Keratinocyte (primary cell): ENCODE measurements around the gene AKAP13. TPM values are rescaled to one million over a fixed set of nuclear protein-coding genes. Genes with fewer than 3 reads are reported as not detected.

Experiments
- DNase-seq: peaks from one replicate; pipeline ENCODE4 v3.0.0-alpha.2; 2011; ENCODE audit warnings: low read depth, missing footprints, low spot score
- FAIRE-seq: peaks from 2 replicates; lab custom pipeline; 2011; peaks lifted over from hg19 to GRCh38; lab: Jason Lieb, UNC
- H2AFZ ChIP-seq: 2 replicates; pipeline ENCODE4 v1.6.0; 2012; ENCODE audit warnings: low read length, control low read depth, inconsistent platforms; ENCODE audit not compliant: control insufficient read depth
- H3K27ac ChIP-seq: 2 replicates; pipeline ENCODE4 v1.5.1; 2011; ENCODE audit warnings: low read length; ENCODE audit not compliant: control insufficient read depth, insufficient read depth
- H3K27me3 ChIP-seq: 3 replicates; pipeline ENCODE4 v1.6.0; 2011; ENCODE audit warnings: low read length; ENCODE audit not compliant: control insufficient read depth, insufficient read depth; ENCODE audit errors: extremely low read depth
- H3K36me3 ChIP-seq, 2 experiments: 2 replicates in 1 of 2; 3 replicates in 1 of 2; pipeline ENCODE4 v1.5.1; 2011; ENCODE audit warnings: low read length in 2 of 2, mild to moderate bottlenecking in 1 of 2; ENCODE audit not compliant: control insufficient read depth in 2 of 2, insufficient read depth in 2 of 2; ENCODE audit errors: extremely low read depth in 1 of 2
- H3K4me1 ChIP-seq: 3 replicates; pipeline ENCODE4 v1.5.1; 2011; ENCODE audit warnings: low read length; ENCODE audit not compliant: control insufficient read depth, insufficient read depth; ENCODE audit errors: extremely low read depth
- H3K4me2 ChIP-seq: 3 replicates; pipeline ENCODE4 v1.6.0; 2011; ENCODE audit warnings: low read depth, low read length; ENCODE audit not compliant: control insufficient read depth, insufficient read depth; ENCODE audit errors: extremely low read depth
- H3K4me3 ChIP-seq, 3 experiments: fragments of 200-600 bp in 1 of 3; sonication (generic) in 1 of 3; 2 replicates in 2 of 3; 3 replicates in 1 of 3; pipeline ENCODE4 v1.5.1; 2011 to 2016; ENCODE audit warnings: low read length in 3 of 3, mild to moderate bottlenecking in 3 of 3, control low read depth in 2 of 3, inconsistent platforms in 1 of 3, low read depth in 1 of 3, mixed read lengths in 1 of 3, mixed run types in 1 of 3, moderate library complexity in 1 of 3; ENCODE audit not compliant: control insufficient read depth in 2 of 3, insufficient read depth in 2 of 3; ENCODE audit errors: extremely low read depth in 1 of 3
- H3K79me2 ChIP-seq: 2 replicates; pipeline ENCODE4 v1.6.0; 2012; ENCODE audit warnings: low read length; ENCODE audit not compliant: control insufficient read depth, insufficient read depth
- H3K9ac ChIP-seq: 3 replicates; pipeline ENCODE4 v1.6.0; 2011; ENCODE audit warnings: low read length; ENCODE audit not compliant: control insufficient read depth, insufficient read depth; ENCODE audit errors: extremely low read depth
- H3K9me1 ChIP-seq: 3 replicates; pipeline ENCODE4 v1.6.0; 2011; ENCODE audit warnings: low read length; ENCODE audit not compliant: control insufficient read depth, insufficient read depth; ENCODE audit errors: extremely low read depth
- H3K9me3 ChIP-seq: 2 replicates; pipeline ENCODE4 v1.5.1; 2012; ENCODE audit warnings: low read depth, low read length; ENCODE audit not compliant: control insufficient read depth
- H4K20me1 ChIP-seq: 3 replicates; pipeline ENCODE4 v1.6.0; 2011; ENCODE audit warnings: low read length; ENCODE audit not compliant: control insufficient read depth, insufficient read depth; ENCODE audit errors: extremely low read depth
- CTCF ChIP-seq, 3 experiments: IDR thresholded peaks in 1 of 3; conservative IDR thresholded peaks in 1 of 3; optimal IDR thresholded peaks in 1 of 3; 2 replicates in 2 of 3; 3 replicates in 1 of 3; pipeline versions ENCODE3 to v1.5.1; 2011; ENCODE audit warnings: low read length in 3 of 3, mild to moderate bottlenecking in 3 of 3, moderate library complexity in 2 of 3, control low read depth in 1 of 3, inconsistent platforms in 1 of 3; ENCODE audit not compliant: insufficient read depth in 2 of 3; ENCODE audit errors: extremely low read depth in 1 of 3
- EZH2 ChIP-seq: IDR thresholded peaks from one replicate; pipeline ENCODE4 v1.6.1; 2012; ENCODE audit warnings: inconsistent platforms, mild to moderate bottlenecking, low read length, moderate library complexity
- dilution Hi-C: fragments of 300-500 bp; cut with MboI; formaldehyde crosslinking; loops from one replicate; pipeline ENCODE4 v1.7.0; 2020; ENCODE audit warnings: low sequenced_read_pairs; ENCODE audit not compliant: extremely low pct_ligation_motif_present
- polyA plus RNA-seq, 5 experiments: library from polyadenylated mRNA; depleted of rRNA in 3 of 5; stranded (reverse) in 3 of 5; stranded (forward) in 1 of 5; unstranded in 1 of 5; fragments of >200 nt; gene quantifications; 1 replicate in 1 of 5; 2 replicates in 3 of 5; 3 replicates in 1 of 5; pipeline versions ENCODE4 v1.2.1 to v1.2.3, GENCODE V29; 2011 to 2012; ENCODE audit warnings: missing spikeins in 2 of 5, low read depth in 1 of 5, low replicate concordance in 1 of 5

The AKAP13 gene
- polyA plus RNA-seq, 1 donor (not counting 4 experiments of a cell fraction or from before 2014, with no cell fraction given), result 16.7 TPM

GRCh38 chr15:85762756-85763127 is 382.3 kb downstream of the AKAP13 start:
- no peaks in the 10 kb centered on the region for H3K36me3 ChIP-seq
- TF ChIP-seq EZH2 (no peak), CTCF (optimal IDR thresholded peaks at IDR 0.05 in 1 of 3, IDR thresholded peaks at IDR 0.05 in 1 of 3, conservative IDR thresholded peaks at IDR 0.05 in 1 of 3; ENCODE audit: extremely low read depth in 1 of 3, insufficient read depth in 2 of 3, low read length in 3 of 3) (no peak)
- H3K9ac ChIP-seq, result no peak overlapping the region
- no peak overlapping the region for H3K4me3 ChIP-seq
- peaks cover 3% of the 10 kb centered on the region for H3K79me2 ChIP-seq
- H3K4me1 ChIP-seq, result peaks cover 10% of the 10 kb centered on the region
- H3K9me1 ChIP-seq, result no peaks in the 10 kb centered on the region
- dilution Hi-C loops, result no loop called here
- H4K20me1 ChIP-seq, result no peaks in the 10 kb centered on the region
- no peak overlapping the region for H3K27ac ChIP-seq
- H3K9me3 ChIP-seq, result no peaks in the 10 kb centered on the region
- DNase-seq, result no peak
- H2AFZ ChIP-seq, result no peak overlapping the region
- no peak for FAIRE-seq
- H3K27me3 ChIP-seq, result no peaks in the 10 kb centered on the region
- no peak overlapping the region for H3K4me2 ChIP-seq

- no peak overlapping the region for H3K4me3 ChIP-seq
- H2AFZ ChIP-seq, result no peak overlapping the region
- dilution Hi-C loops, result no loop called here
- no peaks in the 10 kb centered on the region for H3K9me1 ChIP-seq
- FAIRE-seq (no peak), DNase-seq (no peak)
- peaks cover 10% of the 10 kb centered on the region for H3K4me1 ChIP-seq
- no peaks in the 10 kb centered on the region for H4K20me1 ChIP-seq
- no peaks in the 10 kb centered on the region for H3K9me3 ChIP-seq
- no peak overlapping the region for H3K9ac ChIP-seq
- TF ChIP-seq CTCF (optimal IDR thresholded peaks at IDR 0.05 in 1 of 3, IDR thresholded peaks at IDR 0.05 in 1 of 3, conservative IDR thresholded peaks at IDR 0.05 in 1 of 3; ENCODE audit: extremely low read depth in 1 of 3, insufficient read depth in 2 of 3, low read length in 3 of 3) (no peak), EZH2 (no peak)
- no peaks in the 10 kb centered on the region for H3K36me3 ChIP-seq
- H3K27me3 ChIP-seq, result no peaks in the 10 kb centered on the region
- H3K4me2 ChIP-seq, result no peak overlapping the region
- H3K27ac ChIP-seq, result no peak overlapping the region
- peaks cover 7% of the 10 kb centered on the region for H3K79me2 ChIP-seq
Measured at GRCh38 chr15:85763157-85763556, 382.8 kb downstream of the AKAP13 start.
